GM10248 (cell line): ENCODE measurements around the gene COL23A1.

Experiments used
- CTCF ChIA-PET: fragments of 300-600 bp; sonication (Branson Sonifier 250); formaldehyde crosslinking; extraction: SDS; loops from one replicate; lab custom pipeline; 2021; ENCODE audit warnings: antibody characterized with exemption; lab: Yijun Ruan, JAX
- POLR2A ChIA-PET: fragments of 350-650 bp; sonication (Branson Sonifier 250); formaldehyde crosslinking; extraction: SDS; loops from one replicate; lab custom pipeline; 2020; ENCODE audit warnings: antibody characterized with exemption; lab: Yijun Ruan, JAX
- DNase-seq: peaks from one replicate; pipeline ENCODE4 v3.0.0; 2012; ENCODE audit errors: extremely low spot score
- CTCF ChIP-seq: IDR thresholded peaks from 2 replicates; pipeline ENCODE4 v1.5.1; 2012; ENCODE audit warnings: mild to moderate bottlenecking, low read depth; ENCODE audit errors: extremely low read depth, missing control alignments, control extremely low read depth

The COL23A1 gene

GRCh38 chr5:178576591-178577351, 13.4 kb downstream of the COL23A1 start:
- ChIA-PET CTCF (no interaction called here), POLR2A (no interaction called here)
- DNase-seq: no peak
- TF ChIP-seq CTCF: no peak

- TF ChIP-seq CTCF: no peak
- ChIA-PET POLR2A (no interaction called here), CTCF (no interaction called here)
- DNase-seq: no peak
Observed at GRCh38 chr5:178573216-178573615, 17.0 kb downstream of the COL23A1 start.

GRCh38 chr5:178572617-178573016, 17.6 kb downstream of the COL23A1 start:
- no peak for TF ChIP-seq CTCF
- ChIA-PET POLR2A (no interaction called here), CTCF (no interaction called here)
- DNase-seq: no peak

- POLR2A ChIA-PET: no interaction called here
Observed at GRCh38 chr5:178569485-178569884, 20.7 kb downstream of the COL23A1 start.

GRCh38 chr5:178564811-178565550, 25.2 kb downstream of the COL23A1 start:
- POLR2A ChIA-PET: no interaction called here
- no peak for TF ChIP-seq CTCF

More at GRCh38 chr5:178569485-178569884, 20.7 kb downstream of the COL23A1 start:
- CTCF ChIA-PET: interaction anchor here (1.0 kb wide), 1 partner anchor 14 kb away, joined by 3 read pairs; no protein-coding TSS in a partner anchor
- no peak for DNase-seq
- no peak for TF ChIP-seq CTCF

GRCh38 chr5:178564397-178564796, 25.8 kb downstream of the COL23A1 start:
- CTCF ChIA-PET: no interaction called here
- no peak for TF ChIP-seq CTCF
- DNase-seq: no peak
- POLR2A ChIA-PET: no interaction called here

More at GRCh38 chr5:178564811-178565550, 25.2 kb downstream of the COL23A1 start:
- DNase-seq: no peak
- CTCF ChIA-PET: no interaction called here
